HG03280 (cell line): ENCODE results near the gene RAB11FIP4.

Experiments used
- ATAC-seq: cut with Tn5 transposase; IDR thresholded peaks from one replicate; pipeline ENCODE4 v1.9.1; 2021; ENCODE audit warnings: mild to moderate bottlenecking, moderate library complexity; ENCODE audit not compliant: unreplicated experiment

Gene RAB11FIP4

DNA sequence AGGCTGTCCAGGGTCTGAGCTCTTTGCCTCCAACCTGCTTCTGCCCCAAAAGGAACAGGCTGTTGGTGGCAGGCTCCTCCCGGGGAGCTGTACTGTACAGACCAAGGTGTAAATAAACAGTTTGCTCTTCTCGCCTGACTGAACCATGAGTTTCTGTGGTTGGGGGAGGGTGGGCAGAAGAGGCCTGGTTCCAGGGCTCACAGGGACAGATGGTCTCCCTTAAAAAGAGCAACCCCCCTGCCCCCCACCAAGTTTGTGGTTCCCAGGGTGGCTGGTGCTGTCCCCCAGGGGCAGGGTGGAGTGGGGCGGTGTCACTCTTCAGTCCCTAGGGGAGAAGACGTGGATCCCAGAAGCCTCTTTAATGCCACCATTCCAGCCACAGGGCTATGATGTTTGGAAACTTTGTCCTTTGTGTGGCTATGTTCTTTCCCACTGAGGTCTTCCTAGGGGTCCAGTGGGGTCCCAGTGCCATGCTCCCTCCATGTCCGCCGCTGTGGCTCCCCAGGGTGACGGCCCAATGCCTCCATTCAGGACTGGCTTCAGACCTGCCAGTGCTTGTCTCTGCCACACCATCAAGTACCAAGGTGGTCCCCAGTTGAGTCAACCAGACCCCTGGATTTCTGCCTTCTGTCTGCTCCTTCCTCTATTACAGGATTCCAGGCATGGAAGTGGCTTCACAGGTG lies 146.7 kb downstream of the RAB11FIP4 start:
- peak; percentile 36 for ATAC-seq

DNA sequence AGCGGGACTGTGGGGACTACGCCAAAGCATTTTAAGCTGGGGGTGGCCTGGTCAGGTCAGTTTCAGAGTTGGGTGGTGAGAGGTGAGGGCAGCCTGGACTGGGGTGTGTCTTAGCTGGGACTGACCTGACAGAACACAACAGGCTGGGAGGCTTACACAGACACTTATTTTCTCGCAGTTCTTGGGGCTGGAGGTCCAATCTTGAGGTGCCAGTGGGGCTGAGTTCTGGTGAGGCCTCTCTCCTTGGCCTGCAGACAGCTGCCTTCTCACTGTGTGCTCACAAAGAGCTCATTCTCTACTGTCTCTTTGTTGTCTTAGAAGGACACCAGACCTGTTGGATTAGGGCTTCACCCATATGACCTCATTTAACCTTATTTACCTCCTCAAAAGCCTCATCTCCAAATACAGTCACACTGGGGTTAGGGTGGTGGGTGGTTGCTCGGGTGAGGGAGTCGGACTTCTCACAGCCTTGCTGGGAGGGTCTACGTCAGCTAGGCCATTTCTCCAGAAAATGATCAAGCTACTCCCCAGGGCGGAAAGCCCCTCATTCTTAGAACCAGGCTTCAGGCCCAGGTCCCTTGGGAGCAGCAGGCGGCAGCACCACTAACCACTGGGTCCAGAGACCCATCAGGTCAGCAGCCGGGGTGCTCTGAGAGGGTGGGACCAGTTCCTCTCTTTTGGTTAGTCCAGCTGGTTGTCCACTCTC lies 149.3 kb downstream of the RAB11FIP4 start:
- no peak for ATAC-seq

GRCh38 chr17:31541559-31541958 lies 150.1 kb downstream of the RAB11FIP4 start:
- no peak for ATAC-seq

DNA sequence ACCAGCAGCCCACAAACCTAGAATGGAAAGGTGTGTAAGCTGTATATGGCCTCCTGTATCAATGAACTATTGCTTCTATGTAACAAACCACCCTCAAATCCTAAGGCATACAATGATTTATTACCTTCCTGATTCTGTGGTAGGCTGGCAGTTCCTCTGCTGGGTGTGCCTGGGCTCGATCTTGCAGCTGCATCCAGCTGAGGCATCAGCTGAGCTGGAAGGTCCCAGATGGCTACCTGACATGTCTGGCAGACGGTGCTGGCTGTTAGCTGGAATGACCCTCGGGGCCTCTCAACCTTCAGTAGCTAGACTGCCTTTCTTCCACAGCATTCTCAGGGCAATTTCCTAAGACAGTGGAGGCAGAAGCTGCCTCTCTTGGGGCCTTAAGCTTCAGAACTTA lies 152.7 kb downstream of the RAB11FIP4 start:
- no peak for ATAC-seq

DNA sequence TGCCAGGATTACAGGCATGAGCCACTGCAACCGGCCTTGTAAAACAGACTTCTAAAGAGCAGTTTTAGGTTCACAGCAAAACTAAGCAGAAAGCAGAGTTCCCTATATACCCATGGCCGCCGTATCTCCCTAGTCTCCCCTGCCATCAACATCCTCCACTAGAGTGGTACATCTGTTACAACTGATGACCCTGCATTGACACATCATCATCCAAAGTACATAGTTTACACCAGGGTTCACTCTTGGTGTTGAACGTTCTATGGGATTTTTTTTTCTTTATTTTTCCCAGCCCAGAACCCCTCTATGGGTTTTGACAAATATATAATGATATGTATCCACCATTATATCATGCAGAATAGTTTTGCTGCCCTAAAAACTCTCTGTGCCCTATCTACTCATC lies 155.2 kb downstream of the RAB11FIP4 start:
- no peak for ATAC-seq

- no peak for ATAC-seq
These were observed 157.2 kb downstream of the RAB11FIP4 start for GRCh38 chr17:31548709-31549108.

- no peak for ATAC-seq
These were observed 157.6 kb downstream of the RAB11FIP4 start for GRCh38 chr17:31549121-31549524.

- peak; percentile 70 for ATAC-seq
These were observed 158.3 kb downstream of the RAB11FIP4 start for GRCh38 chr17:31549525-31550388.

GRCh38 chr17:31550389-31551056 lies 159.0 kb downstream of the RAB11FIP4 start:
- no peak for ATAC-seq

DNA sequence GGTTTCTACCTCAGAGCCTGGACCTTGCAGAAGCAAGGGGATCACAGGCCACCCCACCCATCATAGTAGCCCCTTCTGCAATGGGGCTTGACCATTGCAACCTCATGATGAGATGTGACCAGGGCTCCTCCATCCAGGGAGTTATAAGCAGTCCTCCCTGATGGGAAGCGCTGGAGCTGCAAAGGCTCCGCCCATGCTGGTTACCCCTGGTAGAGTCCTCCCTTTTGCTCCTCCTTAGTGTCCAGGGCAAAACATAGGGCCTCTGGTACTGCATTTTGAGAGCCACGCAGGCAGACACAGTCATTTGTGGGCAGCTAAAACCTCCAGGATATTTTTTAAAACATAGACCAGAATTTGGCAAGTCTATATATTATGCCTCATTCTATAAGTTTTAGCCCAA lies 161.1 kb downstream of the RAB11FIP4 start:
- no peak for ATAC-seq

DNA sequence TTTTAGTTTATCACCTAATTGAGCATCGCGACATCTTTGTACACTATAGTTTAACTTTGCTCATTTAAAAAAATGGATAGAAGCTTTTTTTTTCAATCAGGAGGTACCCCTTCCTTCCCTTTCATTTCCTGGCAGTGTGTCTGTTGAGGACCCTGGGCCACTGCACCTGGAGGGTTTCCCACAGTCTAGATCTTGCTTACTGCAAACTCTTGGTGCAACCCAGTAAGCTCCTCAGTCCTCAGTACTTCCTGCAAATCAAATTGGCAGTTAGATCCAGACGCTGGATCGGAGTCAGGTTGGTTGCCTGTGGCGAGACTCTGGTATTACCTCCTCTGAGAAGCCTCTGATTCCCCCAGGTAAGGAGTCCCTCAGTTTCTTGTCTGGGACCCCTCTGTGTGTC lies 162.0 kb downstream of the RAB11FIP4 start:
- ATAC-seq: no peak

- no peak for ATAC-seq
These were observed 163.5 kb downstream of the RAB11FIP4 start for GRCh38 chr17:31554930-31555329.

- ATAC-seq: no peak
These were observed 165.6 kb downstream of the RAB11FIP4 start for GRCh38 chr17:31556969-31557645.

GRCh38 chr17:31558748-31559583 lies 167.5 kb downstream of the RAB11FIP4 start:
- ATAC-seq: peak; percentile 58

DNA sequence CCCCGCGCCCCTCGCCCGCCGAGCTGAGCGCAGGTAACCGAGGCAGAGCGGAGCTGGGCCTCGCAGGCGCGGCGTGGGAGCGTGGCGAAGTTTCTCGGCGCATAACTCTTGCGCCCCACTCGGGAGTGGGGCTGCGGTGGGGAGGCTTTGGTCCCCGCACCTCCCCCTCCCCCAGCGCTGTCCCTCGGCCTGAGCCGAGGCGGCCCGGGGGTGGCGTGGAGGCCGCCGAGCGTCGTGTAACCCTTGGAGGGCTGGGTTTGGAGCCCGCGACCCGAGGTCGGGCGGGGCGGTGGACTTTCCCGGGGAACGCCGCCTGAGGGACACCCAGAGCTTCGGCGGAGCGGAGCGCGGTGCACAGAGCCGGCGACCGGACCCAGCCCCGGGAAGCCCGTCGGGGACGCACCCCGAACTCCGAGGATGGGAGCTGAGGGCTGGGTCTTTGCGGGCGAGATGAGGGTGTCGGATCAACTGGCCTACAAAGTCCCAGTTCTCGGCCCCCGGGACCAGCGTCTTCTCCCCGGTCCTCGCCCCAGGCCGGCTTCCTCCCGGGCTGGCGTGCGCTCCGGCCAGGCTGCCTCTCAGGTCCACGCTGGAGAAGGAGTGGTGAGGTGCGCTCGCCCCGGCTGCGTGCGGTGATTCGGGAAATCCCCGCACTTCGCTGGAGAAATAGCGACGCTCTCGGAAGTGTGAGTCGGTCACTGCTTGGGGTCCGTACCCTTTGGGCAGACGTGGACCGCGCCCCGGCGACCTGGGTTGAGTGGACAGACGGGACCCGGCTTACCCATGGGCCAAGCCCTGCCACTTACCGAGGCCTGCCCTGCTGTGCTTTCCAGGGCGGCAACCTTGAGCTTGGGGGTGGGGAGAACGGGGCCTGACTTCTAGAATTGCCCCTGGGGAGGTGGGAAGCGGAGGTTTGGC lies 168.4 kb downstream of the RAB11FIP4 start:
- ATAC-seq: no peak

GRCh38 chr17:31560616-31561235 lies 169.3 kb downstream of the RAB11FIP4 start:
- no peak for ATAC-seq

DNA sequence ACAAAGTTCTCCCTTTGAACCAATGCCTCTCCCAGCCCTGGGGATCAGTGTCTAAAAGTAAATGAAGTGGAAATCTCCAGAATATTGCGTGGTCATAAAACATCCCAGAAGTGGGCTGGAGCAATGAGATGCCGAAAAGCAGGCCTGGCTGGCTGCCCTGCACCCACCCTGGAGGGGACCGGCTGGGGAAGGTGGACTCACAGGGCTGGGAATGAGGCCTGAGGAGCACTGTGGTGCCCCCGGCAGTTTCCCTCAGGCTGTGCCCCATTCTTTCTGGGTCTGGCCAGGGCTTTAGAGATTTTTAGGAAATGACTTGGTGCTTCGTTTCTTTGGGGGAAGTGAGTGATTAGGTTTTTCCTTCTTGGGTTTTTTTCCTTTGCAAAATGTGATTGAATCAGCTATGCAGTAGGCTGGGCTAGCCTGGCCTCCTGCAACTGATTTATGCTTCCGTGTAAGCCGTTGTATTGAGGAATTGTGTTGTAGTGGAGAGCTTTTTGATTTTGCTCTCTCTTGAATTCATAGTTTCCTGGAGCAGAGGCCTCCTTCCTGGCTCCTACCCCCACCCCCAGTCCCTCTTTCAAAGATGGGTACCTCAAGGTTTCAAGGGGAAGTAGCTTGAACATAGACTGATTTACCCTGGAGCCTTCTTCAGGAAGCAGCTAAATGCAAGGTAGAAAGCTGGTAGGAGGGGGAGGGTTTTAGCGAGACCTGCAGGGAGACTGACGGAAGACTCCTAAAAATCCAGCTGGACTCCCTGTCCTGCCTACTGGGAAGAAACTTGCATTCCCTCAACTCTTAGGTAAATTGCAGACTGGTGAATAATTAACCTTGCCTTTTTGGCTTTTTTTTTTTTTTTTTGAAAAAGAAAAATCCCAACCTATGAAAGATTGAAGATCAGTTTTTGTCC lies 170.2 kb downstream of the RAB11FIP4 start:
- ATAC-seq: no peak
